Measurements from ENCODE around the gene EML4. TPM values are rescaled to one million over a fixed set of nuclear protein-coding genes. Genes with fewer than 3 reads are reported as not detected.

The EML4 gene
- total RNA-seq, 4 donors from 2014 or later = 27.4 to 96.8 (median 58.0) TPM

- no peaks in the 10 kb centered on the region for H3K36me3 ChIP-seq
- TF ChIP-seq POLR2A (IDR thresholded peaks at IDR 0.05) = no peak
- TF ChIP-seq, protein P1, sequence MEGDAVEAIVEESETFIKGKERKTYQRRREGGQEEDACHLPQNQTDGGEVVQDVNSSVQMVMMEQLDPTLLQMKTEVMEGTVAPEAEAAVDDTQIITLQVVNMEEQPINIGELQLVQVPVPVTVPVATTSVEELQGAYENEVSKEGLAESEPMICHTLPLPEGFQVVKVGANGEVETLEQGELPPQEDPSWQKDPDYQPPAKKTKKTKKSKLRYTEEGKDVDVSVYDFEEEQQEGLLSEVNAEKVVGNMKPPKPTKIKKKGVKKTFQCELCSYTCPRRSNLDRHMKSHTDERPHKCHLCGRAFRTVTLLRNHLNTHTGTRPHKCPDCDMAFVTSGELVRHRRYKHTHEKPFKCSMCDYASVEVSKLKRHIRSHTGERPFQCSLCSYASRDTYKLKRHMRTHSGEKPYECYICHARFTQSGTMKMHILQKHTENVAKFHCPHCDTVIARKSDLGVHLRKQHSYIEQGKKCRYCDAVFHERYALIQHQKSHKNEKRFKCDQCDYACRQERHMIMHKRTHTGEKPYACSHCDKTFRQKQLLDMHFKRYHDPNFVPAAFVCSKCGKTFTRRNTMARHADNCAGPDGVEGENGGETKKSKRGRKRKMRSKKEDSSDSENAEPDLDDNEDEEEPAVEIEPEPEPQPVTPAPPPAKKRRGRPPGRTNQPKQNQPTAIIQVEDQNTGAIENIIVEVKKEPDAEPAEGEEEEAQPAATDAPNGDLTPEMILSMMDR (IDR thresholded peaks at IDR 0.05) = no peak
- intact Hi-C loops (cut with DNase I; ENCODE audit: low total_unique reads) = loop anchor here (10.0 kb wide), 1 partner anchor 152 kb away; no protein-coding TSS in a partner anchor
- H3K4me1 ChIP-seq = no peaks in the 10 kb centered on the region
- no peaks in the 10 kb centered on the region for H3K27me3 ChIP-seq
- H3K9me3 ChIP-seq = no peaks in the 10 kb centered on the region
- no peak for DNase-seq
- no peak overlapping the region for H3K4me3 ChIP-seq
- H3K27ac ChIP-seq = no peak overlapping the region
These were observed 77.4 kb downstream of the EML4 start for GRCh38 chr2:42246562-42246961.

DNA sequence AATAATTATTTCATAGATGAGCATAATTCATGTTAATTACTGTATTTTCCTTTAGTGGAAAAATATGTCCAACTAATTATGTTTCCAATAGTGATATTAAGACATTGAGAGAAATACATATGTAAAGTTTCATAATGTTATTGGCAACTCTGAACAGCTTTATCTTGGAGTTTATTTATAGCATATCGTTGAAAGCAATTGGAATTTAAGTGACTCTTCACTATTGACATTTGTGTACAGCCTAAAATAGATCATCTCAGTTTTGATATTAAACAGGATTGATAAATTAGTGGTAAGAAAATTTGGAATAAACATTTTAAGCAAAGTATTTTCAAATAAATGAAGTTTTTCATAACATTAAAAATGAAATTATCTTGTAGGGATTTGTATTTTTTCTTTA lies 79.7 kb downstream of the EML4 start:
- TF ChIP-seq POLR2A (IDR thresholded peaks at IDR 0.05) = no peak
- TF ChIP-seq, protein P1 (IDR thresholded peaks at IDR 0.05) = no peak
- Histone ChIP-seq H3K4me3 (no peak overlapping the region), H3K36me3 (no peaks in the 10 kb centered on the region), H3K9me3 (no peaks in the 10 kb centered on the region), H3K4me1 (no peaks in the 10 kb centered on the region), H3K27ac (no peak overlapping the region), H3K27me3 (no peaks in the 10 kb centered on the region)
- DNase-seq = no peak
- intact Hi-C loops (cut with DNase I; ENCODE audit: low total_unique reads) = loop anchor here (10.0 kb wide), 1 partner anchor 154 kb away; no protein-coding TSS in a partner anchor

DNA sequence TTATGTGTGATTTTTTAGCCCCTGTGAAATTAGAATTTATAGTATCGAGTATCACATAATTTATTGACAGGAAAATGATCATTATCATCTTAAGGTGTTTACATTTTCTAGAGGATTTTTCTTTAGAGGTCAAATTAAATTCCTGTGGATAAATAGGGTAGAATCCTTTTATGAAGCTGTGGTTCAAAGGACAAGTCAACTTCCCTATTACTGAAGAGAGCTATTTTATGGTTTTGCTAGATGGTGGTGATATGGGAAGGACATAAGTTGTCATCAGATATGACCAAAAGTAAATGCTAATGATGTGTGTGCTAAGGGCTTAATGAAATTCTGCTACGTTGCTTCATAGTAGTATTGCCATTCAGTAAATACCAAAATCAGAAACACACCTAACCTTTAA lies 80.1 kb downstream of the EML4 start:
- intact Hi-C loops (cut with DNase I; ENCODE audit: low total_unique reads) = loop anchor here (10.0 kb wide), 1 partner anchor 154 kb away; no protein-coding TSS in a partner anchor
- DNase-seq = no peak
- H3K27ac ChIP-seq = peak overlapping the region in 1 of 2 donors; percentile 52
- no peaks in the 10 kb centered on the region for H3K4me1 ChIP-seq
- TF ChIP-seq, protein P1 (IDR thresholded peaks at IDR 0.05) = no peak
- no peak for TF ChIP-seq POLR2A (IDR thresholded peaks at IDR 0.05)
- no peaks in the 10 kb centered on the region for H3K9me3 ChIP-seq
- no peaks in the 10 kb centered on the region for H3K27me3 ChIP-seq
- H3K36me3 ChIP-seq = no peaks in the 10 kb centered on the region
- H3K4me3 ChIP-seq = no peak overlapping the region

DNA sequence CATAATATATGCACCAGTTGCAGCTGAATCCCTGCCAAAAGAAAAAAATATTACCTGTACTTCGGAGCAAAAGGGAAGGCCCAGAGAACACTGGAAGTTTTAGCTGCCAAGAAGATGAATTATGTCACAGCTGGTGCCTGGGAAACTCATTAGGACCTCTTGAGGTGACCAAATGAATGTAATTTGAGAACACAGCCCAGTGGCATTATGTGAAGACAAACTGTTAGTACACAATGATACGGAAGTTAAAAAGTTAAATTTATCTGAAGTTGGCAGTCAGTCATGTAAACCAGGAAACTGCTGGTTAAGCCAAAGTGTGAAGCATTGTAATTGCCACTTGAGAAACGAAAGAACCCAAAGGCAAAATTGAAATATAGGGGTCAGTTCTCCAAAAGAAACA lies 80.7 kb downstream of the EML4 start:
- DNase-seq = no peak
- H3K27me3 ChIP-seq = no peaks in the 10 kb centered on the region
- no peak overlapping the region for H3K4me3 ChIP-seq
- no peak for TF ChIP-seq POLR2A (IDR thresholded peaks at IDR 0.05)
- TF ChIP-seq, protein P1 (IDR thresholded peaks at IDR 0.05) = no peak
- no peaks in the 10 kb centered on the region for H3K9me3 ChIP-seq
- H3K27ac ChIP-seq = peak overlapping the region in 1 of 2 donors; percentile 52
- H3K36me3 ChIP-seq = no peaks in the 10 kb centered on the region
- no peaks in the 10 kb centered on the region for H3K4me1 ChIP-seq
- intact Hi-C loops (cut with DNase I; ENCODE audit: low total_unique reads) = loop anchor here (10.0 kb wide), 1 partner anchor 155 kb away; no protein-coding TSS in a partner anchor

DNA sequence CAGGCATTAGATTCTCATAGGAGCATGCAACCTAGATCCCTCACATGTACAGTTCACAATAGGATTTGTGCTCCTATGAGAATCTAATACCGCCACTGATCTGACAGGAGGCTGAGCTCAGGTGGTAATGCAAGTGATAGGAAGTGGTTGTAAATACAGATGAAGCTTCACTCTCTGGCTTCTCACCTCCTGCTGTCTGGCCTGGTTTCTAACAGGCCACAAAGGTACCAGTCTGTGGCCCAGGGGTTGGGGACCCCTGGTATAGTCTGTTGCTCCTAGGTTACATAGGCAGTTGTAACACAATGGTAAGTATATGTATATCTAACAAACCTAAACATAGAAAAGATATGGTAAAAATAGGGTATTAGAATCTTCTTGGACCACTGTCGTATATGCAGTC lies 81.8 kb downstream of the EML4 start:
- intact Hi-C loops (cut with DNase I; ENCODE audit: low total_unique reads) = no loop called here
- DNase-seq = no peak
- Histone ChIP-seq H3K27me3 (no peaks in the 10 kb centered on the region), H3K4me1 (no peaks in the 10 kb centered on the region), H3K4me3 (no peak overlapping the region), H3K9me3 (no peaks in the 10 kb centered on the region), H3K36me3 (no peaks in the 10 kb centered on the region), H3K27ac (no peak overlapping the region)
- TF ChIP-seq, protein P1 (IDR thresholded peaks at IDR 0.05) = no peak
- no peak for TF ChIP-seq POLR2A (IDR thresholded peaks at IDR 0.05)
